SK-N-SH treated with all-trans-retinoic acid at 6 μM for 48 hours (cell line): Measurements from ENCODE around the gene PIGC.

Experiments
- ATAC-seq: fragments of 200-7000 bp; cut with Tn5 transposase; 3 replicates; pipeline ENCODE4 v1.9.1; 2020; ENCODE audit warnings: mild to moderate bottlenecking, moderate library complexity
- BACH2 ChIP-seq: fragments of 250-450 bp; sonication (Bioruptor Pico); IDR thresholded peaks from 2 replicates; pipeline ENCODE4 v1.9.0; 2021; ENCODE audit warnings: mild to moderate bottlenecking, borderline replicate concordance
- CSDC2 ChIP-seq: fragments of 250-450 bp; sonication (Bioruptor Pico); IDR thresholded peaks from 2 replicates; pipeline ENCODE4 v1.5.0; 2020; ENCODE audit warnings: mild to moderate bottlenecking, moderate library complexity
- GLIS3 ChIP-seq: fragments of 250-450 bp; sonication (Bioruptor Pico); IDR thresholded peaks from 2 replicates; pipeline ENCODE4 v1.5.0; 2020; ENCODE audit warnings: mild to moderate bottlenecking, moderate library complexity
- ISL1 ChIP-seq: fragments of 250-450 bp; sonication (Bioruptor Pico); IDR thresholded peaks from 2 replicates; pipeline ENCODE4 v2.1.2; 2022; ENCODE audit warnings: mild to moderate bottlenecking, moderate library complexity
- OSR1 ChIP-seq: fragments of 250-450 bp; sonication (Bioruptor Pico); IDR thresholded peaks from 2 replicates; pipeline ENCODE4 v1.8.0; 2022; ENCODE audit warnings: moderate library complexity, mild to moderate bottlenecking, inconsistent platforms
- PPARA ChIP-seq: fragments of 250-450 bp; sonication (Bioruptor Pico); IDR thresholded peaks from 2 replicates; pipeline ENCODE4 v1.5.0; 2020; ENCODE audit warnings: mild to moderate bottlenecking, borderline replicate concordance
- RARB ChIP-seq: fragments of 250-450 bp; sonication (Bioruptor Pico); IDR thresholded peaks from 2 replicates; pipeline ENCODE4 v1.8.0; 2021; ENCODE audit warnings: mild to moderate bottlenecking, moderate library complexity
- SNAI2 ChIP-seq: fragments of 250-450 bp; sonication (Bioruptor Pico); IDR thresholded peaks from 2 replicates; pipeline ENCODE4 v1.5.0; 2020; ENCODE audit warnings: mild to moderate bottlenecking, moderate library complexity
- TCF4 ChIP-seq: fragments of 250-450 bp; sonication (Bioruptor Pico); IDR thresholded peaks from 2 replicates; pipeline ENCODE4 v1.8.0; 2021; ENCODE audit warnings: mild to moderate bottlenecking, moderate library complexity, borderline replicate concordance
- TOX ChIP-seq: fragments of 250-450 bp; sonication (Bioruptor Pico); IDR thresholded peaks from 2 replicates; pipeline ENCODE4 v1.8.0; 2021; ENCODE audit warnings: mild to moderate bottlenecking, moderate library complexity, borderline replicate concordance
- ZC3H10 ChIP-seq: fragments of 250-450 bp; sonication (Bioruptor Pico); IDR thresholded peaks from 2 replicates; pipeline ENCODE4 v1.5.1; 2021; ENCODE audit warnings: mild to moderate bottlenecking, moderate library complexity
- ZFP3 ChIP-seq: fragments of 250-450 bp; sonication (Bioruptor Pico); IDR thresholded peaks from 2 replicates; pipeline ENCODE4 v1.5.0; 2020; ENCODE audit warnings: mild to moderate bottlenecking, moderate library complexity
- ZFP30 ChIP-seq: fragments of 450-650 bp; formaldehyde crosslinking; IDR thresholded peaks from 2 replicates; pipeline ENCODE4 v1.5.0; 2022; ENCODE audit warnings: mild to moderate bottlenecking, moderate library complexity
- ZNF70 ChIP-seq: fragments of 450-650 bp; formaldehyde crosslinking; IDR thresholded peaks from 2 replicates; pipeline ENCODE4 v1.5.0; 2020; ENCODE audit warnings: mild to moderate bottlenecking, moderate library complexity
- ZNF8 ChIP-seq: fragments of 450-650 bp; formaldehyde crosslinking; IDR thresholded peaks from 2 replicates; pipeline ENCODE4 v1.5.0; 2020; ENCODE audit warnings: mild to moderate bottlenecking, moderate library complexity
- TF ChIP-seq, protein P1 (sequence below): fragments of 250-450 bp; sonication (Bioruptor Pico); IDR thresholded peaks from 2 replicates; pipeline ENCODE4 v1.8.0; 2021; ENCODE audit warnings: low read depth, mild to moderate bottlenecking, moderate library complexity, borderline replicate concordance
- TF ChIP-seq, protein P2 (sequence below): fragments of 250-450 bp; sonication (Bioruptor Pico); IDR thresholded peaks from 2 replicates; pipeline ENCODE4 v1.5.1; 2021; ENCODE audit warnings: mild to moderate bottlenecking, moderate library complexity
- TF ChIP-seq, protein P3 (sequence below): fragments of 250-450 bp; sonication (Bioruptor Pico); IDR thresholded peaks from 2 replicates; pipeline ENCODE4 v1.8.0; 2020; ENCODE audit warnings: mild to moderate bottlenecking, moderate library complexity, borderline replicate concordance
- TF ChIP-seq, protein P4 (sequence below): fragments of 250-450 bp; sonication (Bioruptor Pico); IDR thresholded peaks from 2 replicates; pipeline ENCODE4 v1.5.1; 2020; ENCODE audit warnings: low read depth, mild to moderate bottlenecking, moderate library complexity

PIGC gene

DNA sequence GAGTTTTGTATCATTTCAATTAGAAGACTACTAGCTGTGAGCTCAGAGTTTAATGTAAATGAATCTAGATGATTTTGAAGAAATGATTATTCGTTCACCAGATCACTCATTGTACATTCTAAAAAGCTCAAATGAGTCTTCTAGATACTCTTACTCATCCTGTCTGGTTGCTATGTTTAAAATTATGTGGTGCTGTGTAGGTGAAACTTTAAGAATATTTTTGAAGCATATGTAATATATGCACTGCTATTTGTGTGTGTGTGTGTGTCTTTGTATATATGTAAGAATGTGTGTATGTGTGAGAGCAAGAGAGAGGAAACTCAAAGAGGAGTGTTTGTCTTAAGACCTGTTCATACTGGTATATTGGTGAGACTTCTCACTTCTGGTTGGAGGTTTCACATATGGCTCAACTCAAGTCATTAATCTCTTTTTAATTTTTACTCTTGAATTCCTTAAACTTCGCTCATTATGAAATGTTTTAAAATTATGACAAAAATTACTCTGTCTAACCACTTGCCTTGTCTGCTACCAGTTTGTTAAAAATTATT, 32.0 kb downstream of the PIGC start:
- no peak for ATAC-seq
- TF ChIP-seq ZFP30 (CRISPR knock-in tag) (no peak), SNAI2 (CRISPR knock-in tag) (no peak), ISL1 (no peak), BACH2 (no peak), TOX (CRISPR knock-in tag) (no peak), RARB (CRISPR knock-in tag) (no peak), ZC3H10 (no peak), ZNF70 (CRISPR knock-in tag) (no peak), ZFP3 (CRISPR knock-in tag) (no peak), CSDC2 (CRISPR knock-in tag) (no peak)
- TF ChIP-seq, protein P1, sequence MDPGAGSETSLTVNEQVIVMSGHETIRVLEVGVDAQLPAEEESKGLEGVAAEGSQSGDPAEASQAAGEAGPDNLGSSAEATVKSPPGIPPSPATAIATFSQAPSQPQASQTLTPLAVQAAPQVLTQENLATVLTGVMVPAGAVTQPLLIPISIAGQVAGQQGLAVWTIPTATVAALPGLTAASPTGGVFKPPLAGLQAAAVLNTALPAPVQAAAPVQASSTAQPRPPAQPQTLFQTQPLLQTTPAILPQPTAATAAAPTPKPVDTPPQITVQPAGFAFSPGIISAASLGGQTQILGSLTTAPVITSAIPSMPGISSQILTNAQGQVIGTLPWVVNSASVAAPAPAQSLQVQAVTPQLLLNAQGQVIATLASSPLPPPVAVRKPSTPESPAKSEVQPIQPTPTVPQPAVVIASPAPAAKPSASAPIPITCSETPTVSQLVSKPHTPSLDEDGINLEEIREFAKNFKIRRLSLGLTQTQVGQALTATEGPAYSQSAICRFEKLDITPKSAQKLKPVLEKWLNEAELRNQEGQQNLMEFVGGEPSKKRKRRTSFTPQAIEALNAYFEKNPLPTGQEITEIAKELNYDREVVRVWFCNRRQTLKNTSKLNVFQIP (CRISPR knock-in tag), result no peak
- TF ChIP-seq, protein P2, sequence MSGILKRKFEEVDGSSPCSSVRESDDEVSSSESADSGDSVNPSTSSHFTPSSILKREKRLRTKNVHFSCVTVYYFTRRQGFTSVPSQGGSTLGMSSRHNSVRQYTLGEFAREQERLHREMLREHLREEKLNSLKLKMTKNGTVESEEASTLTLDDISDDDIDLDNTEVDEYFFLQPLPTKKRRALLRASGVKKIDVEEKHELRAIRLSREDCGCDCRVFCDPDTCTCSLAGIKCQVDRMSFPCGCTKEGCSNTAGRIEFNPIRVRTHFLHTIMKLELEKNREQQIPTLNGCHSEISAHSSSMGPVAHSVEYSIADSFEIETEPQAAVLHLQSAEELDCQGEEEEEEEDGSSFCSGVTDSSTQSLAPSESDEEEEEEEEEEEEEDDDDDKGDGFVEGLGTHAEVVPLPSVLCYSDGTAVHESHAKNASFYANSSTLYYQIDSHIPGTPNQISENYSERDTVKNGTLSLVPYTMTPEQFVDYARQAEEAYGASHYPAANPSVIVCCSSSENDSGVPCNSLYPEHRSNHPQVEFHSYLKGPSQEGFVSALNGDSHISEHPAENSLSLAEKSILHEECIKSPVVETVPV, result no peak
- TF ChIP-seq, protein P3, sequence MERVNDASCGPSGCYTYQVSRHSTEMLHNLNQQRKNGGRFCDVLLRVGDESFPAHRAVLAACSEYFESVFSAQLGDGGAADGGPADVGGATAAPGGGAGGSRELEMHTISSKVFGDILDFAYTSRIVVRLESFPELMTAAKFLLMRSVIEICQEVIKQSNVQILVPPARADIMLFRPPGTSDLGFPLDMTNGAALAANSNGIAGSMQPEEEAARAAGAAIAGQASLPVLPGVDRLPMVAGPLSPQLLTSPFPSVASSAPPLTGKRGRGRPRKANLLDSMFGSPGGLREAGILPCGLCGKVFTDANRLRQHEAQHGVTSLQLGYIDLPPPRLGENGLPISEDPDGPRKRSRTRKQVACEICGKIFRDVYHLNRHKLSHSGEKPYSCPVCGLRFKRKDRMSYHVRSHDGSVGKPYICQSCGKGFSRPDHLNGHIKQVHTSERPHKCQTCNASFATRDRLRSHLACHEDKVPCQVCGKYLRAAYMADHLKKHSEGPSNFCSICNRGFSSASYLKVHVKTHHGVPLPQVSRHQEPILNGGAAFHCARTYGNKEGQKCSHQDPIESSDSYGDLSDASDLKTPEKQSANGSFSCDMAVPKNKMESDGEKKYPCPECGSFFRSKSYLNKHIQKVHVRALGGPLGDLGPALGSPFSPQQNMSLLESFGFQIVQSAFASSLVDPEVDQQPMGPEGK (CRISPR knock-in tag), result no peak
- TF ChIP-seq, protein P4, sequence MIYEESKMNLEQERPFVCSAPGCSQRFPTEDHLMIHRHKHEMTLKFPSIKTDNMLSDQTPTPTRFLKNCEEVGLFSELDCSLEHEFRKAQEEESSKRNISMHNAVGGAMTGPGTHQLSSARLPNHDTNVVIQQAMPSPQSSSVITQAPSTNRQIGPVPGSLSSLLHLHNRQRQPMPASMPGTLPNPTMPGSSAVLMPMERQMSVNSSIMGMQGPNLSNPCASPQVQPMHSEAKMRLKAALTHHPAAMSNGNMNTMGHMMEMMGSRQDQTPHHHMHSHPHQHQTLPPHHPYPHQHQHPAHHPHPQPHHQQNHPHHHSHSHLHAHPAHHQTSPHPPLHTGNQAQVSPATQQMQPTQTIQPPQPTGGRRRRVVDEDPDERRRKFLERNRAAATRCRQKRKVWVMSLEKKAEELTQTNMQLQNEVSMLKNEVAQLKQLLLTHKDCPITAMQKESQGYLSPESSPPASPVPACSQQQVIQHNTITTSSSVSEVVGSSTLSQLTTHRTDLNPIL (CRISPR knock-in tag), result no peak

DNA sequence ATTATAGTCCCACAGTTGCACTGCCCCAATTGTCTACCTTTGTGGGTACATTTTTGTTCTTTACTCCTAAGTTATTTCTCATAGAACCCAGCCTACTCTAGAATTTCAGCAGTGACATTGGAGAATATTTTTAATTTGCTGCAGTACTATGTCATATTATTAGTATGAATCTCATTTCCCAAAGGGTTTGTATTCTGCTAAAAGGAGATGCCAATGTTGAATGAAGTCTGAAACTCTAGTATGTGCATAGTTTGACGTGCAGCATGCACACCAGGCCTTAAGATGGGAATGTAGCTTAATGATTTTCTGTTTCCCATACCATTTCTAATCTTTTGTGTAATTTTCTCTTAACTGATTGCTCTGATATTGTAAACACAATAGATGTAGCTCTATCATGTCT, 33.8 kb downstream of the PIGC start:
- no peak for TF ChIP-seq TOX (CRISPR knock-in tag)
- TF ChIP-seq RARB (CRISPR knock-in tag), result no peak
- TF ChIP-seq, protein P1 (CRISPR knock-in tag), result no peak
- TF ChIP-seq ZNF70 (CRISPR knock-in tag), result no peak
- TF ChIP-seq PPARA, result no peak
- no peak for TF ChIP-seq ZFP3 (CRISPR knock-in tag)
- TF ChIP-seq ZFP30 (CRISPR knock-in tag), result no peak
- TF ChIP-seq OSR1 (CRISPR knock-in tag), result no peak
- no peak for TF ChIP-seq SNAI2 (CRISPR knock-in tag)
- no peak for TF ChIP-seq ISL1
- TF ChIP-seq GLIS3, result no peak
- TF ChIP-seq TCF4, result no peak
- no peak for TF ChIP-seq CSDC2 (CRISPR knock-in tag)
- TF ChIP-seq, protein P4 (CRISPR knock-in tag), result no peak
- no peak for TF ChIP-seq ZNF8
- TF ChIP-seq, protein P3 (CRISPR knock-in tag), result no peak
- ATAC-seq, result no peak
